Stimulated activated CD8-positive, alpha-beta memory T cell treated with anti-CD3 and anti-CD28 coated beads, Interleukin-7, amount 100 ng/mL, for 4 hours (primary cell): ENCODE measurements around the gene ZXDC.

ENCODE experiments used
- DNase-seq, 2 donors: peaks; one replicate each; pipeline ENCODE4 v3.0.0-alpha.2; 2020; ENCODE audit warnings: low read depth in 2 of 2

Gene ZXDC

DNA sequence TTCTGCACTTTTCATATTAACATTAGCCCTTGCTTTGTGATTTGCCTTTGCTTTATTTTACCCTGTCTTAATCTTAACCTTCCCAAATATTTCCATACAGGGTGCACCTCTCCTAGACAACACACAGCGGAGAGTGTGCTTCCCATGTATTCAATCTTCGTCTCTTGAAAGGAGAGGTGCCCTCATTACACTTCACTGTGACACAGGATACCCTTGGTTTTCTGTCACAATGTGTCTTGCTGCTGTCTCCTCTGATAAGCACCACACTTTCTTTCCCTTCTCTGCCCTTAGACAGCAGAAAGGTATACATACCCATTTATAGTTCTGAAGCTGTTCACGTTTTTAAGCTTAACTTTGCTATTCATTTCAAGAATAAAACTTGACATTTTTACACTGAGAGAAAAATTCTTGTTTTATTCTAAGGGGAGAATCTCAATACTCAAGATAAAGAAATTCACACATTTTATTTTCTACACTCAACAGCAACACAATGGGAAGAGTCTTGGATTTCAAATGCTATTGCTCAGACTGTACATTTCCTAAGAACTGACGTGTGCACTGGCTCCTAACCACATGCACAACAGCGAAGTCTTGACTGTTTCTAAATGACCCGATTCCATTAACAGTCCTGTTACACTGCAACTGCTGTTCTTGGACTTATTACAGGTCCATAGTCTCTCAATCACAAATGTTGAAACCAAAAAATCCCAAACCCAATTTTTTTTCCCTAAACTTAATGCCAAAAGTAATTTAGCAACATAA, 21.1 kb downstream of the ZXDC start:
- no peak for DNase-seq

DNA sequence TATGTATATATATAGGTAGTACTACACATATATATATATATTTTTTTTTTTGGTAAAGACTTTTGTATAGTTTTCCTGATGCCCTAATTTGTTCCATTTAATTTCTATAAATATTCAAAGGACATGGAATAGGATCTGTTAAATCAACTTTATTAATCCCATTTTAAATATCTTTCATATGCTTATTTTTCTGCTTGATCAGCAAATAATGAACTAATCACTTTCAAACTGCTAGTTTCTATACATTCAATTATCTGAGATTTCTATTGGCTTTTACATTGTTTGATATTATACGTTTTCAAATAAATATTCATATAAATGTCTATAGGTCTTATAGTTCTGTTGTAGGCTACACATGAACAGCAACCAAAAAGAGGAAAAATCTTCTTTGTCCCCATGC, 21.7 kb downstream of the ZXDC start:
- DNase-seq, result no peak

DNA sequence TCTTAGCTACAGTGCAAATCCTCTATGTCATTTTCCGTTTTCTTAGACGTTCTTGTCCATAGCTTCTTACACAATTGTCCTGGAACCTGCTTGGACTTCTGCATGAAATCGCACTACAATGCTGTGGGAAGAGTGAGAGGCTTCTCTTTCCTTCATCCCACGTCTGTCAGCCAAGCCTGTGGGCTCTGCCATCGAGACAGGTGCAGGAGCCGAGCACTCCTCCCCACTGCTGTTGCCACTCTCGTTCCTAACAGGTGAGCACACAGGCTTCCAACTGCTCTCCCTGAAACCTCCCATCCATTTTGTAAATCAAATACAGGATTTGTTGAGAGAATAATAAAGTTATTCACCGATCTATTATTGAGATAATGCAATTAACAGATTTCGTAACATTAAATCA, 23.5 kb downstream of the ZXDC start:
- no peak for DNase-seq

DNA sequence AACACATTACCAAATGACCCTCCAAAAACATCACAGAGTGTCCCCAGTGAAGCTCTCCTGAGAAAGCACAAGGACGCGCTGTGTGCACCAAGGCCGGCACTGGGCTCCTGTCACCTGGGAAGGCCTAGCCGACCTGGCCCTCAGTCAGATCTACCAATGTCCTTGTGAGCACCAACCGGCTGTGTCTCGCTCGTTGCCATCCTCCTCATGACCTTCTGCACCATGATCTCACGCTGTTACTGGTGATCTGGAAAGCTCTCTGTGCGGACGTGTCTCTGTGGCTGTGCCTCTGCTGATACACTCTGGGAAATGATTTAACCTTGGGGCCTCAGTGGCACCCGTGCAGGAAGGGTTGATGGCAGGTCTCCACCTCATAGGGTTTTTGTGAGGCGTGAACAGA, 24.2 kb downstream of the ZXDC start:
- no peak for DNase-seq

DNA sequence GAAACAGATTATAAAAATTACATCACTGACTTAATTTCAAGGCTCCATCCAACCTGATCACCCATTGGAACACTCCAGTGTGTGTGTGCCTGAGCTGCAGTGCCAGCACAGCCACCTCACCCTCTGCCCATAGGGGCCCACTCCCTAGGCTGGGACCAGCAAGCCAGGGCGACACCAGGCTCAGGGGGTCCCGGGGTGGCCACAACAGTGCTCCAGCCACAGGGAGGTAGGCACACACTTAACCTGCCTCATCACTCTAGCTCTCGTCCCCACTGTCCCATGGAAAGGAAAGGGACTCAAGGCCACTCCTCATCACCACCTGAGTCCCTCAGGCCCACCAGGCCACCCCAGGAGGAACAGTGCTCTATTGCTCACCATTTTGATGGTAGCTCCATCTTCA, 24.9 kb downstream of the ZXDC start:
- DNase-seq, result no peak

DNA sequence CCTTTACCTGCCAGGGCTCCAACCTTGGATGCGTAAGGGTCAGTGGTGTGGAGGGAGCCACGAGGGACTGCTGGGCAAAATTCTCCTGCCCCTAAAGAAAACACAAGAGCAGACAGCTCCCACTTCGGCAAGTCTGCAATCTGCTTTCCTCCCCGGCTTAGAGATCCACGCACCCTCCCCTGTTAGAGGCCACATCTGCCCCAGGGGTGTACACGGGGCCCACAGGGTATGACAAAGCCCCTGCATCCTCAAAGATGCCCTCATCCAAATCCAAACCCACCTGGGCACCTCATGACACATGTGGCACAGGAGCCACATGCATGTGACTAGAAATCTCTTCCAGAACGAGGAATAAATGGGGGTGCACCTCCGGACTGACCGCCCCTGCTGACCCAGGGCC, 25.5 kb downstream of the ZXDC start:
- no peak for DNase-seq

DNA sequence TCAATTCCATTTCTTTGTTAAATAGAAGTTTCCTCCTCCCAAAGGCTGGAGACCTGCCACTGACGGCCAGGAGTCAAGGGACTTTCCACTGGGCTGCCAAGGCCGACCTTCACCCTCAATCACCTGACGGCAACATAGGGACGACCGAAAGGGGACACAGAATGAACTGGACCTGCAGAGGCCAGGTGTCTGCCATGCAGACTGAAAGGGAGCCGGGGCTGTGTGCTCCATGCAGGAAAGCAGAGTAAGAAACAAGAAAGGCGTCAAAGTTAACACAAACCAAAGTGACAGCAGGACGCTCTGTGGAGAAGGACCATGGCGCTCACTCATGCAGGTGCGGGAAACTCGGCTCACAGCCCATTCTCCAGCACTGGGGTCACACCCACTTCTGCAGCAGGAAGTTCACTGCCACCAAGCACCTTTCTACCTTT, 26.1 kb downstream of the ZXDC start:
- DNase-seq, result no peak

DNA sequence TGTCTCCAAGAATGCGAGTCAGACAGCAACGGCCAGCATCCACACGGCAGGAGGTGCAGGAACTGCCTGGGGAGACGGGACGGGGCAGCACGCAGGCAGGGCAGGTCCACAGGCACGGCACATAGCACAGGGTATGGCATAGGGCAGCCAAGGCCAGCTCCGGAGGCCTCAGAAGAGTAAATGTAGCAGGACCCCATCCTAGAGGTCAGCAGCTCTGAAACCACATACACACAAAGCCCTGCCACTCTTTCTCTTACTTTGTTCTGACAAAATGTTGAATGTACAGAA, 26.9 kb downstream of the ZXDC start:
- DNase-seq, result no peak

DNA sequence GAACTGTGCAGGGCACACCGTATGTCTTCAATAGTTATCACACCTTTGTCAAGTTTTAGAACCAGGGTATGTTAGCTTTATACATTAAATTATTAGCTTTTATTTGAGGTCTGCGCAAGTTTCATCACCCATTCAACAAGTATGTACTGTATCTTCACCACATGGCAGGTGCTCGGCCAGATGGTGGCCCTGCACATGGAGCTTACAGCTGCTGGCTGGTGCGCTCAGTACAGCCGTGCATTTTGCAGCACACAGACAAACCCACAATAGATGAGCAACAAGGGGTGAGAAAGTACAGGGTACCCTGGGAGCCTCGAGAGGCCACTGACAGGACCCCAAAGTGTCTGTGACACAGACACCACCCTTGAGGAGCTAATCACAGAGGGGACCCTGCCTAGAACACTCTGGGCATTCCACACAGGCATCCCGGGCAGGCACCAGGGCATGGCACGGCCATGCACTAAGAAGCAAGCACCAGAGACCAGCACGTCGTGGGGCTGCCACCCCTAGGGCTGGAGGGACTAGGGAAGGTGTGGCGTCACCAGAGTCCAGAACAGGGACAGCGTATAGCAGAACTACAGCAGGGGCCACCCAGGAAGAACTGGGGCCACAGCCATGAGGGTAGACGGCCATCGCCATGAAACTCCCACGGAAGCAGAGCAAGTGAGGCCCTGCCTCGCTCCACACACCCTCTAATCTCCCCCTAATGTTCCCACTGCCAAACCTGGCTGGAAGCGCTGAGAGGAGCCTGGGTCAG, 27.4 kb downstream of the ZXDC start:
- no peak for DNase-seq

DNA sequence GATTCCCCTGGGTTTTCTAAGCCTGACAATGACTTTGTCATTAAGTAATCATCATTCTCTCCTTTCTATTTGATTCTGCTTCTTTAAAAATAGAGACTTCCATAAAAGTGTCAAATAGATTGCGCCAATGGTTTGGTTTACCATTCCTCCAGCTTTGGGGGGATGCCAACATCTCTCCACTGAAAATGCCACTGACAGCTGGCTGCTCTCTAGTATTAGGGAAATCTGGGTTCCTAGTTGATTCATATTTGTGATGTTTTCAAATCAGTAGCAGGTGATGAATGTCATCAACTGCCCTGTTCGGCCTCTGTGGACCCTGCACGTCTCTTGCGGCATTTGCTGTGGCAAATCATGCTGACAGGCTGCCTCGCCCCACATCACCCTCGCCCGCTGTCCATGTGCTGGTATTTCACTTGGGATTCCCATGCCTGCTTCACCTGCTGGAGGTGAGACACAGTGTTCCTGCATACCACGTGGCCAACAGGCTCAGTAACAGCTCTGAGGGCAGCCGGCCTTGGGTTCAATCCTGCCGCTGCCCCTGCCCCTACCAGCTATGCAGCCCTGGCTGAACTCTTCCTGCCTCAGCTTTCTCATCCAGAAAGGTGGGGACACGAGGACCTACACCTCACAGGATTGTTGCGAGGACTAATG, 28.1 kb downstream of the ZXDC start:
- no peak for DNase-seq

DNA sequence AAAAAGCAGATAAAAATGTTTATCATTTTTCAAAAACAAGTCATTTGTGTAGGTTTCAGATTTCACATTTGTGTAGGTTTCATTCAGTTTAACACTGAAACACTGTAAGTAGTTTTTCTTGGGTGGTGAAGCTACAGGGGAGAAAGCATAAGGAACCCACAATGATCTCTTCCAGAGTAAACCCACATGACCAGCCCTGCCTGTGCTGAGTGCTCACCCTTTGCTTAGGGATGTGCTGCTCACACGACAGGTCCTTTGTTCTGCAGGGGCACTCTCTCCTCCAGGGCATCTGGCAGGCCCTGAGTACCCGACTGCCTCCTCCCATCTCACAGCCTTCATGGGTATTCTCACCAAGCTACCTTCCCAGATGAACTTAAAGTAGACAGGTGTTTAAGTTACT, 28.9 kb downstream of the ZXDC start:
- no peak for DNase-seq

DNA sequence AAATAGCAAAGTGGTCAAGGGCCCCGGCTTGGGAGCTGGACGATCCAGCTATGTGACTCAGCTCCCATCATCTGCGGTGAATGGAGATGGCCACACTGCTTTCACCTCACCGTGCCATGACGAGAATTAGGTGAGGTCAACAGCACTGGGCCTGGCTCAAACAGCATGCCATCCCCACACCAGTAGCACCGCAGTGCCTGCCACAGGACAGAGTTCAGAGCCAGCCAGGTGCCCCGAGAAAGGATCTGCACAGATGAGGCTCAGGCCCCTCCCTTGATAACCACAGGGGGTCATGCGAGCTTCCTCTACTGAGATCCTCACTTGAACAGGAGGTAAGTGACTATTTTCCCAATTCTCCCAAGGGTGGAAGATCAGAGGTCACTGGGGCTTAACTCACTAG, 29.4 kb downstream of the ZXDC start:
- DNase-seq, result no peak

DNA sequence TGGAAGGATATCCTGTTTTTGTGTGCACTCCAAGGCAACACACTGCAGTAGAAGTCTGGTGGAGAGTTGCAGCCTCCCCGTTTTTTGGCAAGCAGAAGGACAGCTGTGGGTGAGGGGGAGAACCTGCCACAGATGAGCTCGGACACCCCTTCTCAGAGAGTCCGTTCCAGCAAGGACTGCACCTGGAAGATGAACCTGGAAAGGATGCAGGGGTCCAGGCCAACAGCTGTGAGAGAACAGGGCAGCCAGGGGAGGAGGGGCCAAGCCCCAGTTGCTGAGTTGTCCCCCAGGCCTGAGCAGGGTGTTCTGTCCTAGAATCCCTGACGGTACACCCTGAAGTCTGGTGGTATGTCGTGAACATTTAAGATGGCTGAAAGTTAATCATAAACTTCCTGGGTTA, 30.2 kb downstream of the ZXDC start:
- no peak for DNase-seq

DNA sequence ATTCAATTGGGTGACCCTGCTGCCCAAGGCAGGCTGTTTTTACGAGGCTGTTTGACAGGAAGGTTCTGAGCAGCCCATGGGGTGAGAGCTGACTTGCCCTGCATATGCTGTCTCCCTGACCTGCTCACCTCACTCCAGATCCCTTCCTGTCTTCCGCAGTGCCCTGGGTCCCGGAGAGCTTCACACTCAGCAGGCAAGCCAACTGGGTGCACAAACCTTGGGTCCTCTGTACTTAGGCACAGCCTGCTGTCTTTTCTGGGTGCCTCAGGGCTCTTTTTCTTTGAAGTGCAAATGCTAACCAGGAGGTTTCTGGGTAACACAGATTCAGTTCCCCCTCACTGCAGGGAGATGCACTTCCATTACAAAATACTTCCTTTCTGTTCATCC, 32.8 kb downstream of the ZXDC start:
- DNase-seq, result no peak

DNA sequence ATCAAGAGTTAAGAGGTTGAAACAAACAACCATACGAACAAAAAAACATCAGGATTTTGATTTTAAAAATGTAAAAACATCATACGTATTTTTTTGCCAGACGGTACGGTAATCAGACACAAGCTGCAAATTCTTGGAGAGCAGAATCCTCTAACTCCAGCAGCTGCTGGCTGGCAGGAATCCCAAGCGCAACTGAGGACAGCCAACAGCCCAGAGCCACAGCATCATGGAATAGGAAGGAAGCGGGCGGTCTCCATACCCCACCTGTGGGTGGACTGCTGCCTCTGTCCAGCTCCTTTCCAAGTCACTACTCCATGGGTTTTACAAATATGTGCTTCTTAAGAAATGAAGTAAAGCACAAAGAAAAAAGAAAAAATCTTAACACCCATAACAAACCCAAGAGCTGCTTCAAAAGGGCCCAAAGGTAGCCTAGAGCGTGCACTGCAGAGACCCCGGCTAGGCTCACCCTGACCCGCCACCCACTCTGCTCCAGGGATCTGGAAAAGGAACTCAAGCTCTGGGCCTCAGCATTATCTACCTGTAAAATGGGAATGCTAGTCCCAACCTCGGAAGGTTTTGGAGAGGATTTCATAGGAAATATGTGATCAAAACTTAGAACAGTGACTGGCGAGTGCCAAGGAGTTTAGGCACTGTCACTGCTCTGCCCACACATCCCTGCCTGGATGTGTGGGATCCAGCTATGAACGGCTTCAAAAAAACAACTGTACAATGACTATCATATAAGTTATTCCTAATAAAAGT, 33.4 kb downstream of the ZXDC start:
- no peak for DNase-seq

DNA sequence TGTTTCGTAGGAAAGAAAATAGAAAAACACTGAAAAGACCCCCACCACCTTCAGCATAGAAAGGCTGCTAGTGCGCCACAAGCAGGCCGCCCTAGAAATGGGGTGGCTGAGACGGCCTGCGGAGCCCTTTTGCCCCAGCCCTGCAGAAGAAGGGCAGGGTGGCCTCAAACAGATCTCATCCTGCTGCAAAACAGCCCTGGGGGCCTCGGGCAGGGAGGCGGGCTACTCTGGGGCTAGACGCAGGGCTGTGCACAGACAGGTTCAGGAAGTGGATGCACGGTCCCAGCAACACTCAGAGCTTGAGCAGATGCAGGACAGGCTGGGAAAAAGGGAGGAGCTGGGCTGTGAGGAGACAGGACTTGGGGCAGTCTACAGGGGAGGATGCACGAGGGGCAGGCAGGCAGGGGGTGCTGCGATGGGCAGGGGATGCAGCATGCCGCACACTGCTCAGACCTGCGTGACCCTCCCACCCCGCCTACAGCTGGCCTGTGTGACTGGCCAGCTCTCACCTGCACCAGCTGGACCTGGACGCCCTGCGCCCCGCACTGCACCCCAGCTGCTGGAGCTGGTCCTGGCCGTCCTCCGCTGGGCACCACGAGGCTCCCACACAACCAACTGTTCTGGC, 34.3 kb downstream of the ZXDC start:
- no peak for DNase-seq

DNA sequence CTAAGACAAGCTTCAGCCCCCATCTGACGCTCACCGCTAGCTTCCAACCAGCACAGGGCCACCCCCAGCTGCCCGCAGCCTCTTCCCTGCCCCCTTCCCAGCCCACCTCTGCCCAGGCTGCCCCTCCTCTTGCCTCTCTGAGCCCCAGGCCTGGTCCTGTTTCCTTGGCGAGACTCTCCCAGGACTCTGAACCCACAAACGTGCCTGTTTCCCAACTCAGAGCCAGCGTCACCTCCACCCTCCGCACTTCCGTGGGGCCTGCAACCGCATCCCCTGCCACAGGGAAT, 35.0 kb downstream of the ZXDC start:
- DNase-seq, result no peak

DNA sequence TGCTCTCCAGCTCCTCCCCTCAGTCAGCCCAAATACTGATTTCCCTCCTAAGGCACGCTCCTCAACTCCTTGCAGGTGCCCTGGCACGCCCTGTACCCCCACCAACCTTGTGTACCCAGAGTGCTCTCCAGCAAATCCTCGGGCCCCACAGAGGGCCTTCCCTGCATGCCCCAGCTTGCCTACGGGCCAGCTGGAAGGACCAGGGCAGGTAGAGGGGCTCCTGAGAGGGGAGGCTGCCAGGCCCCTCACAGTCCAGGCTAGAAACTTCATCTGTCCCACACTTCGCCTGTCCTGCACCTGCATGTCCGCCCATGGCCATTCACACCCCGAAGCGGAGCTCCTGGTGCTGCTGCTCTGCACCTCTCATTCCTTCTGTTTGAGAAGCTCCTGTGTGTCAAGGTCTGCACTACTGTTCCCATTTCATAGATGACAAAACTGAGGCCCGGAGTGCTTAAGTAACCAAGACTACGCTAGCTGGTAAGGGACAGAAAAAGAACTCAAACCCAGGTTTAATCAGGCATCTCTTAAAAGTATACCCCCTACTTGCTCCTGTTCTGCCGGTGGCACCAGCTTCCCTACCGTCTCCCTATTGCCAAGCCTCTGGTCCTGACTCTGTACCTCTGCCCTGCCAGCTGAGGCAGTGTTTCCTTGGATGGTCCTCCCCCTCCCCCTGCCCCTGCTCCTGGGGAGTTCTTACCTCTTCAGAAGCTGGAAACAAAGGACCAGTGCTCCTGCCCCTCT, 35.6 kb downstream of the ZXDC start:
- DNase-seq, result no peak

DNA sequence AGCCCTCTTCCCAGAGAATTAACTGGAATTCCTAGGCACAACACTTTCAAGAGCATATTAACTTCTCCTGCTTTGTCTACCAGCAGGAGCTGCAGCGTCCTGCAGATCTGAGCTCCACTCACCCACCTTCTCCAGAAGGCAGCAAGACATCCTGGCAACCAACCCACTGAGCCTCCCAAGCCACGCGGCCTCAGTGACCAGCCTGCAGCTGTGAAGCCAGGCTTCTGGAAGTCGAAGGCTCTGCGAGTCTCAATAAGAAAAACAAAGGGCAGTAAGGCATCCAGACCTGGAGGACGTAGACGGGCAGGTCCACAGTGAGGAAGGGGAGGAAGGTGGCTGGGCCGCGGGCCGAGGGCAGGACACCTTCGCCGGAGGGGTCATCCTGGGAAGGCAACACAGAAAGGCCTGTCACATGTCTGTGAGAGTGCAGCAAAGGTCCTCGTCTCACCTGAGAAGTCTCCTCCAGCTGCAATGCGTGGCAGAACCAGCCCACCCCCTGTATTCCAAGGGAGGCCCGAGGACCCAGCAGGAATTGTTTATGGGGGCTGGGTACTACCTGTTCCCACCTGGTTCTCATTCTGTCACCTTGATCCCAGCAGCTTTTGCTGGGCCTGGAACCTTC, 36.2 kb downstream of the ZXDC start:
- no peak for DNase-seq

DNA sequence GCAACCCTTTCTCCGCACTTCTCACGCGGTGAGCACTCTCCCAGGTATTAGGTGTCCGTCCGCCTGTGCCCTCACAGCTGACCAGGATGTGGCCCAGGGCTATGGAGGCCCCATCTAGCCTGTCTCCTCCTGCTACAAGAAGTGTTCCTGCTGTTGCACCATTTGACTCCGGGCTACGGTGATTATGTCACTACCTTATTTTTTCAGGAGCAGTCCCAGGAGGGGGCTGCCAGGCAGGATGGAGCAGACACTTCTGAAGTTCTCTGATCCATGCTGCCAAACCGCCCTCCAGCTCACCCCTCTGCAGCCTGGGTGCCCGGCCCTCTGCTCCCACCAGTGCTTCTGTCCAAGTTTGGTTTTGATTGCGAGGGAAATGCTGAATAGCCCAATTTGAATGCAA, 36.9 kb downstream of the ZXDC start:
- no peak for DNase-seq

DNA sequence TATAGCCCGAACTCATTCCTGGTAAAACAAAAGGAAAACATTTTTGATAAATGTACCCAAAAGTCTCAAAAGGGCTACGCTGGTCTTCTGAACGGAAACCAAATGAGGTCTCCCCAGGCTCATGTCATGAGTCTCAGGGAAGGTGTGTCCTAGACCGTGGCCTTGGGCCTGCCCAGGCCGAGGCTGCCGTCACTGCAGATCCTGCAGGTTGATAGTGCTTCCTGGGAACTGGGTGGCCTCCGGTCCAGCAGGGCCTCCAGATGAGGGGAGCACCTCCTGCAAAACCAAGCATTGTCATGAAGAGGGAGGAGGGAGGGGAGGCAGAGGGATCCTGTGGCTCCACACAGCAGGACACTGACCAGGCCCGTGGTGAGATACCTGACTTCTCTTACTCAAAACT, 37.5 kb downstream of the ZXDC start:
- DNase-seq, result no peak
